ENCODE data around the gene RASSF6.
"Not testable (repeated sequence)": the region's sequence is repeated elsewhere in the genome, so short reads cannot be mapped to it uniquely, and the experiment has no call there.

- not testable (repeated sequence) for TF ChIP-seq ZBTB8A (tag by site-specific recombination; IDR thresholded peaks at IDR 0.05); ZNF324 (tag by site-specific recombination; IDR thresholded peaks at IDR 0.05); ZSCAN5A (tag by site-specific recombination; IDR thresholded peaks at IDR 0.05); ZNF169 (tag by site-specific recombination; IDR thresholded peaks at IDR 0.05); ZNF561 (tag by site-specific recombination; IDR thresholded peaks at IDR 0.05; ENCODE audit: borderline replicate concordance); ZNF140 (tag by site-specific recombination; IDR thresholded peaks at IDR 0.05); REST (tag by site-specific recombination; IDR thresholded peaks at IDR 0.05); CTCF (tag by site-specific recombination; IDR thresholded peaks at IDR 0.05); ZNF639 (tag by site-specific recombination; IDR thresholded peaks at IDR 0.05); YY1 (tag by site-specific recombination; IDR thresholded peaks at IDR 0.05); KLF1 (tag by site-specific recombination; IDR thresholded peaks at IDR 0.05); ZNF274 (IDR thresholded peaks at IDR 0.05; ENCODE audit: low read length); ZNF274 (tag by site-specific recombination; IDR thresholded peaks at IDR 0.05; ENCODE audit: borderline replicate concordance); ZNF433 (tag by site-specific recombination; IDR thresholded peaks at IDR 0.05; ENCODE audit: low read depth)
These were observed 23.1 kb downstream of the RASSF6 start for GRCh38 chr4:73597183-73597582.
